Ectodermal cell (in vitro differentiated cells): ENCODE results near the gene MORN5. TPM values are rescaled to one million over a fixed set of nuclear protein-coding genes. Genes with fewer than 3 reads are reported as not detected.
A peak's percentile ranks its signal among the peaks of the same experiment; 100 is the strongest.
"Not testable (repeated sequence)": the region's sequence is repeated elsewhere in the genome, so short reads cannot be mapped to it uniquely, and the experiment has no call there.

Experiments used
- H3K27ac ChIP-seq: 2 replicates; pipeline ENCODE4 v1.7.0; 2013; ENCODE audit warnings: mild to moderate bottlenecking, low read depth, low read length; ENCODE audit not compliant: insufficient read depth, poor library complexity, severe bottlenecking
- H3K27me3 ChIP-seq: 2 replicates; pipeline ENCODE4 v1.7.0; 2013; ENCODE audit warnings: mild to moderate bottlenecking, low read length; ENCODE audit not compliant: insufficient read depth, control insufficient read depth, poor library complexity, severe bottlenecking
- H3K36me3 ChIP-seq: one replicate; pipeline ENCODE4 v1.7.0; 2013; ENCODE audit warnings: low read length; ENCODE audit not compliant: control insufficient read depth, insufficient read depth
- H3K4me1 ChIP-seq: one replicate; pipeline ENCODE4 v1.7.0; 2013; ENCODE audit warnings: low read length; ENCODE audit not compliant: control insufficient read depth, insufficient read depth
- H3K4me3 ChIP-seq: 2 replicates; pipeline ENCODE4 v1.7.0; 2013; ENCODE audit warnings: low read depth, low read length, control low read depth; ENCODE audit not compliant: insufficient read depth
- H3K9me3 ChIP-seq: 2 replicates; pipeline ENCODE4 v1.7.0; 2013; ENCODE audit warnings: mild to moderate bottlenecking, low read length, moderate library complexity; ENCODE audit not compliant: control insufficient read depth
- WGBS, 2 experiments: methylation state at CpG; one replicate each; pipeline ENCODE4 v1.1.7; 2013; ENCODE audit warnings: missing lambda C conversion rate in 2 of 2; 5-methylcytosine and 5-hydroxymethylcytosine counted together
- polyA plus RNA-seq, 4 experiments: library from polyadenylated mRNA; stranded (reverse); fragments of 50-300 nt; gene quantifications; one replicate each; pipeline ENCODE4 v1.2.3, GENCODE V29; 2013

MORN5 gene
- polyA plus RNA-seq (2013, experiment 1 of 4) = 2.5 TPM
- 2.5 TPM for polyA plus RNA-seq (2013, experiment 2 of 4)
- 1.3 TPM for polyA plus RNA-seq (2013, experiment 3 of 4)
- 1.6 TPM for polyA plus RNA-seq (2013, experiment 4 of 4)

DNA sequence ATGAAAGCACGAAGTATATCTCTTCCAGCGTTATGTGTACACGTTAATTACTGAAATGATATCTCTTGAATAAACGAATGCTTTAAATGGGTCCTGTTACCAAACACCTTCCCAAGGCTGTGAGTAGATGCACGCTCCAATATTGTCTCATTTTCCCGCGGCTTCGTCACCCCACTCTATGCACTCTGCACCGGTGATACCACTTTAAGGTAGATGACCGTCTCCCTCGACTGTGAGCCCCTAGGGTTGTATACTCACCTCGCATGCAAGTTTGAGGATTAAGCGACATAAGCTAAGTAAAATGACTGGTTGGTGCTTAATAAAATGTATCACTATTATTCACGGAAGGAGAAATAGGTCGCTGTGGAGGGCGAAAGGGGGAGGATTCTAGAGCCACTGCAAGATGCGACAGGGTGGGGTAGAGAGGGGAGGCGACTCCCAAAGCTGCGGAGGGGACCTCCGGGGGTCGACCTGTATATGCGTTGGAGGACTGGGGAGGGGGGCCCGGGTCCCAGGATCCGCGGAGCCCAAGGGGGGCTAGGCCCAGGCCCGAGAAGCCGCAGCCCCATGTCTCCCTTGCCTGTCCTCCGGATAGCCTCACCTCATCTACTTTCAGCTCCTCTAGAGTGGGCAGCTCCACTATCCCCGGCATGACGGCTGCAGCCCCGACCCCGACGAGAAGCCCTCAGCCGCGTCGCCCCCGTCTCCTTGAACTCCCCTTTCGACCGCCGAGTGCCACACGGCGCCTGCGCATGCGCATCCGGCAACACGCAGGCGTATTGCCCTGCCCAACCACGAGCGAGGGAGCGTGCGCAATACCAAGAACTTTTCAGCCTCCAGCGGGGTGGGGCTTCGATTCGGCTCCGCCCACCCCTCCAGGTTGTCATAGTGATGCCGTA lies at the start of gene MORN5, which contains the start of gene NDUFA8:
MORN5 (plus strand) TSS at position 883 of the 899 bp plus-strand sequence. CDS start 65 bp downstream, outside the sequence.
NDUFA8 (minus strand) TSS at position 754 of the 899 bp plus-strand sequence; CDS start at position 652, 102 bp downstream.
- 2% methylated on average over 56 of the region's 56 CpGs for WGBS, 2 experiments
- no peak within 1 kb of the TSS for H3K27ac ChIP-seq
- no peaks in the 10 kb centered on the region for H3K9me3 ChIP-seq

DNA sequence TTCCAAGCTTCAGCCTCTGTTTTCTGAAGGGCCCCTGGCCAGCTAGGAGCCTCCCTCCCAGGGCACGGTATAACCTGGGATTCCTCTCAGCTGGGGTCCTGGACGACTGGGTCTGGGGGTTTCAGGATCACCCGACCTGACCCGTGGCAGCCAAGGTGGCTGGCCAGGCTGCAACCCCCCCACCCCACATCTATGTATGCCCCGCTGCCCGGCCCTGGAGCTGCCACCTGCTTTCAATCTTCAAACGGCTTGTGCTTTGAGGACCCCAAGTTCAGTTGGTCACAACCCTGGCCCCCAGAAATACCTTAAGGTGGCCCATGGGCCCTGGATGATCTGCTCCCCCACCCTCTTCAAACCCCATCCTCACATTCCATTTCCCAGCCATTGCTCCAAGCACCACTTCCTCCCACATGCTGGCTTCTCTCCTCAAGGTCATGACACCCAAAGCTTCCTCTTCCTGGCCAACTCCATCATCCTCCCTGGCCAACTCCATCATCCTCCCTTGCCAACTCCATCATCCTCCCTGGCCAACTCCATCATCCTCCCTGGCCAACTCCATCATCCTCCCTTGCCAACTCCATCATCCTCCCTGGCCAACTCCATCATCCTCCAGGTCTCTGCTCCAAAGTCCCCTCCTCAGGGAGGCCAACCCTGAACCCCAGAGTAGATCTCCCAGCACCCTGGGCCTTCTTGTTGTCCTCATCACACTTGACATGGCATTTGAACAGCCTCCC lies 49.4 kb upstream of the MORN5 start:
- H3K36me3 ChIP-seq = no peaks in the 10 kb centered on the region
- no peaks in the 10 kb centered on the region for H3K27me3 ChIP-seq
- H3K9me3 ChIP-seq = no peaks in the 10 kb centered on the region
- WGBS, 2 experiments = 92 to 93% methylated on average over 7 of the region's 7 CpGs
- peaks cover 8% of the 10 kb centered on the region for H3K4me1 ChIP-seq
- H3K4me3 ChIP-seq = no peak overlapping the region
- no peak overlapping the region for H3K27ac ChIP-seq

More for the DNA sequence above, at the start of gene MORN5, which contains the start of gene NDUFA8:
- H3K4me3 ChIP-seq = peak within 1 kb of the TSS; percentile 59
- no peaks in the 10 kb centered on the region for H3K4me1 ChIP-seq
- H3K36me3 ChIP-seq = no peaks in the 10 kb centered on the region
- peaks cover 3% of the 10 kb centered on the region for H3K27me3 ChIP-seq

DNA sequence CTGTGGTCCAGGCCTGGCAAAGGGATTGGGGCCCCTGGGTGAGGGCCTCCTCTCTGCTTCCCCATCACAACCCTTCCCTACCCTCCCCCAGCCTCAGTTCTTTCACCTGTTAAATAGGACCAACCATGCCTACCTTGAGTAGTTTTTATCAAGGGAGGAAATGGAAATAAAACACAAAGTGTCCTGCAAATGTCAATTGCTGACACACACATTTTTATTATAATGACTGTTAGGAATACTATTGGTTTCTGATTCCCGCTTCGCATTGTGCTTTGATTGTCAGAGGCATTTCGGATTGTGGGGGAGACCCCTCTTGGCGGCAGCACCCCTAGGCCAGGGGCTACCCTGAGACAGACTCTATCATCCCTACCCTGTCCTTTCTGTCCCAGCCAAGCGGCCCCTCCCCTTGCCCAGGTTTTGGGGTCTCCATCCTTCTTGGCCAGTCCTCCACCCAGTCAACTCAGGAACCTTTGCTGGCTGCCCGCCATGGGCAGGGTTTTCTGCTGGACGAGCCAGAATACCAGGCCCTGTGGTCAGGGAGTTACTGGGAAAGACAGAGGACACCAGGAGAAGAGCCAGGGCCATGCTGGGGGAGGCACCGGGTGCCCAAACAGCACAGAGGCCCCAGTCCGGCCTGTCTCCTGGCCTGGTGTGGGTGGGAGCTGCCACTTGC lies 48.2 kb upstream of the MORN5 start:
- no peak overlapping the region for H3K4me3 ChIP-seq
- no peak overlapping the region for H3K27ac ChIP-seq
- H3K4me1 ChIP-seq = peaks cover 21% of the 10 kb centered on the region
- H3K36me3 ChIP-seq = no peaks in the 10 kb centered on the region
- 85 to 93% methylated on average over 9 of the region's 9 CpGs for WGBS, 2 experiments
- H3K9me3 ChIP-seq = no peaks in the 10 kb centered on the region
- no peaks in the 10 kb centered on the region for H3K27me3 ChIP-seq

DNA sequence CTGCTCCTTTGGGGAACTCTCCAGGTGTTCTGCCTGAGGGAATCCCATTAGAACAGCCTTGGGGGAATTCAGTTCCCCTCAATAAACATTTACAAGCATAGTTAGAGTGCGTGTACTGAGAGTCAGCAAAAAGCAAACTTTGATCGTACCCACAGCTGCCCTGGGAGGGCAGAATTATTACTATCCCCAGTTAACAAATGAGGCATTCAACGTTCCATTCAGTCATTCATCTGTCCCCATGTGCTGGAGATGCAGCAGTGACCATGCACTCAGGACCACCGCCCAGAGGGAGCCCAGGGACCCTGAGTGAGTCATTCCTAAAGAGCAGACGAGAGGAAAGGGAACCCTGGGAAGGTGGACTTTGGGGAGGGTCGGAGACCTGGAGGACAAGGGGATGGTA lies 47.5 kb upstream of the MORN5 start:
- Histone ChIP-seq H3K27ac (no peak overlapping the region), H3K27me3 (no peaks in the 10 kb centered on the region), H3K4me3 (no peak overlapping the region), H3K36me3 (no peaks in the 10 kb centered on the region), H3K9me3 (no peaks in the 10 kb centered on the region), H3K4me1 (peaks cover 21% of the 10 kb centered on the region)
- WGBS, 2 experiments = 88 to 94% methylated on average over 6 of the region's 6 CpGs

DNA sequence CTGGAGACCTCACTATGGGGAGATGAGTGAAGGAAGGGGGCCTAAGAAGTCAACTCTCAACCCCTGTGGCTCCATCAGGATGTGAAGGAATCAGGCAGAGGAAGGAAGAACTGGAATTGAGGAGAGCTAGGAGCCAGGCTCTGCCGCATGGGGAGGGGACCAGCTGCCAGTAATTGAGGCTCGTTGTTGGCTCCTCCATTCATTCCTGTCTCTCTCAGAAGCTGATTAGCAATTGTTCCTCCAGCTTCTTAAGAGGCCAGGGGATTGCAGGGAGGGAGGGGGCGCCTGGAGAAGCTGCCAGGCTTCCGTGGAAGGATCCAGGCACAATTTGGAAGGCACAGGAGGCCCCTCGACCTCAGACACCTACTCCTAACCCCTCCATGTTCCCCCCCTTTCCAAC lies 46.1 kb upstream of the MORN5 start:
- H3K9me3 ChIP-seq = no peaks in the 10 kb centered on the region
- H3K27me3 ChIP-seq = no peaks in the 10 kb centered on the region
- H3K27ac ChIP-seq = no peak overlapping the region
- H3K36me3 ChIP-seq = no peaks in the 10 kb centered on the region
- peaks cover 21% of the 10 kb centered on the region for H3K4me1 ChIP-seq
- WGBS, 2 experiments = 29 to 39% methylated on average over 5 of the region's 5 CpGs
- H3K4me3 ChIP-seq = no peak overlapping the region

DNA sequence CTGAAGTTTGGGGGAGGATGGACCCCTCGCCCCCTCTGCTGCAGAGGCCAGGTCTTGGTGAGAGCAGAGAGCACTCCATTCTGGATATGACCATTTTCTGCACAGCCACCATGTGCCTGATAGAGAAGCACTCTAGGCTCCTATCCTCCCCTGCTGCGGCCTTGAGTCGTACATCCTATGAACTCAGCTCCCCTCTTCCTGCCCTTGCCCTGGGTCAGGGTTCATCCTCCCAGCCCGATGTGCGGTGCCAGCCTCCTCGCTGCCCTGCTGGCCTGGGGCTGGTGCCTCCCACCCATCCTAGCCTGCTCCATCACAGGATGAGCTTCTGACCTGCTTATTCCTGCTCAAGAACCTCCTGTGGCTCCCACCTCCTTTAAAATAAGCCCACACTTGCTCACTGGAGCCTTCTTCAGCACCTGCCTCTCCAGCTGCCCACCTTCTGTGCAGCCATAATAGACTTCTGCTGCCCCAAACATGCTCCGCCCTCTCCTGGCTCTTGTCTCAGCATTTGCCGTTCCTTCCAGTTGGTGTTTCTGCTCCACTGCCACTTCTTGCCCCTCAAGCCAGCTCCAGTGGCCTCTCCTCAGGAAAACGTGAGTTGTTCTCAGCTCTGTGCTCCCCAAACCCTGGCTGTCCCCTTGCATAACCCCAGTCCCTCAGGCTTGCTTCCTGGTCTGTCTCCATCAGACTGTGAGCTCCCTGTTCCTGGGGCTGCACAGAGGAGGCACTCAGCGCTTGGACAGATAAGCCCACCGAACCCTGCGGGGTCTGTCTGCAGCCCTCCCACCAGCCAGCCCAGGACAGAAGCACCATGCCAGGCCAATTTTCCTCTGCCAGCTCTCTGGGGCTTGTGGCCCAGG lies 44.3 kb upstream of the MORN5 start:
- H3K9me3 ChIP-seq = no peaks in the 10 kb centered on the region
- H3K27me3 ChIP-seq = no peaks in the 10 kb centered on the region
- H3K4me3 ChIP-seq = no peak overlapping the region
- peaks cover 21% of the 10 kb centered on the region for H3K4me1 ChIP-seq
- H3K36me3 ChIP-seq = no peaks in the 10 kb centered on the region
- H3K27ac ChIP-seq = no peak overlapping the region
- WGBS, 2 experiments = 85 to 86% methylated on average over 12 of the region's 12 CpGs

DNA sequence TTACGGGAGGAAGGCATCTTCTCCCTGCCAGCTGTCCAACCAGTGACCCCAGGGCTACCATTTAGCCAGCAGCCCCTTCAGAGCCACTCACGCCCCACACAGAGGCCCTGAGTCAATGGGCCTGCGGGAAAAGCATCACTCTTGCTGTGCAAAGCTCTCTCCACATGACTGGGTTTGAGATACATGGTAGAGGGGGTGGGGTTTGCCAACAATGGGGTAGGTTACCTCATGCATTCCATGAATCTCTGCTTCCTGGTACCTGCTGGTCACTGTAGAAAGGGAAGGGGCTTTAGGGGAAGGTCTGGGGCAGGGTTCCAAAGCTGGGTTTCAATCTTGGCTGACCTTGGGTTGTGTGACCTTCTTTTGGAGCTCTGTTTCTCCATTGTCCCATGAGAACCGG lies 43.7 kb upstream of the MORN5 start:
- Histone ChIP-seq H3K4me3 (no peak overlapping the region), H3K36me3 (no peaks in the 10 kb centered on the region), H3K9me3 (no peaks in the 10 kb centered on the region), H3K27ac (no peak overlapping the region), H3K27me3 (no peaks in the 10 kb centered on the region), H3K4me1 (peaks cover 21% of the 10 kb centered on the region)
- 18 to 29% methylated on average over 4 of the region's 4 CpGs for WGBS, 2 experiments

DNA sequence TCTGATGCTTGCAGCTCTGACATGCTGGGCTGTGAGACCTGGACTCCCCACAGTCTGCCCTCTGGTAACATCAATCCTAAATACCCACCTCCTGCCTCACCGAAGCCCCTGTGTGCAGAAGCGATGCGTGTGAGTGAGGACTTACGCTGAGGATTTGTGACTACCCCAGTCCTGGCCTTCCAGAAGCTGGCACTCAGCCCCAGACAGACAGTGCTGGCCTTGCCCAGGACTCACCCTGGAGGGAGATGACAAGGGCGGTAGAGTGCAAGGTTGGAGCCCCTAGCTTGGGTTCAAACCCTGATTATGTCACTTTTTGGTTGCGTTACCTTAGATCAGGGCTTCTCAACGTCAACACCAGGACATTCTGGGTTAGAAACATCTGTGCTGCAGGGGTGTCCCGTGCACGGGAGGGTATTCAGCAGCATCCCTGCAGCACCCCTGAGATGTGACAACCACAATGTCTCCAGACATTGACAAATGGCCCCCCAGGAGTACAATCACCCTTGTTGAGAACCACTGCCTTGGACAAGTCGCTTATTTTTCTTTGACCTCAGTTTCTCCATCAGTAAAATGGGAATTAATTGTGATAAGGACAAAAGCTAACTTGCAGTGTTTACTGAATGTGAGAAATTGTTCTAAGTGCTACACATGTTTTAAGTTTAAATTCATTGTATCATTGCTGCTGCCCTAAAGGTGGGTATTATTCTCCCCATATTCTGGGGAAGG lies 43.1 kb upstream of the MORN5 start:
- H3K4me1 ChIP-seq = peaks cover 21% of the 10 kb centered on the region
- no peak overlapping the region for H3K4me3 ChIP-seq
- H3K27me3 ChIP-seq = no peaks in the 10 kb centered on the region
- H3K27ac ChIP-seq = no peak overlapping the region
- 83 to 88% methylated on average over 10 of the region's 10 CpGs for WGBS, 2 experiments
- no peaks in the 10 kb centered on the region for H3K36me3 ChIP-seq
- H3K9me3 ChIP-seq = no peaks in the 10 kb centered on the region

DNA sequence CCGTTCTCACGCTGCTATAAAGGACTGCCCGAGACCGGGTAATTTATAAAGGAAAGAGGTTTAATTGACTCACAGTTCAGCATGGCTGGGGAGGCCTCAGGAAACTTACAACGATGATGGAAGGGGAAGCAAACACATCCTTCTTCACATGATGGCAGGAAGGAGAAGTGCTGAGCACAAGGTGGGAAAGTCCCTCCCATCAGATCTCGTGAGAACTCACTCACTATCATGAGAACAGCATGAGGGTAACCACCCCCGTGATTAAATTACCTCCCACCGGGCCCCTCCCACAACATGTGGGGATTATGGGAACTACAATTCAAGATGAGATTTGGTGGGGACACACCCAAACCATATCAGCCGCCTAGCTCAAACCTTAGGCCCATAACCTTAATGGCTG lies 42.5 kb upstream of the MORN5 start:
- H3K9me3 ChIP-seq, H3K27ac ChIP-seq, H3K4me3 ChIP-seq, H3K36me3 ChIP-seq, H3K27me3 ChIP-seq: not testable (repeated sequence)
- peaks cover 21% of the 10 kb centered on the region for H3K4me1 ChIP-seq
- WGBS, 2 experiments = 91 to 93% methylated on average over 8 to 9 of the region's 9 CpGs
